RWPE2 (cell line): ENCODE results near the gene MAPK9.

Experiments used
- ATAC-seq: fragments of 200-7000 bp; cut with Tn5 transposase; 3 replicates; pipeline ENCODE4 v1.9.1; 2021; ENCODE audit warnings: low read depth
- DNase-seq: peaks from one replicate; pipeline ENCODE4 v3.0.0-alpha.2; 2020; ENCODE audit warnings: low spot score
- H3K27ac ChIP-seq: fragments of 450-650 bp; 2 replicates; pipeline ENCODE4 v1.5.1; 2017; ENCODE audit warnings: mild to moderate bottlenecking; ENCODE audit not compliant: poor library complexity, severe bottlenecking
- H3K27me3 ChIP-seq: fragments of 250-450 bp; sonication (Bioruptor Pico); 2 replicates; pipeline ENCODE4 v1.5.1; 2021; ENCODE audit warnings: mild to moderate bottlenecking, moderate library complexity; ENCODE audit not compliant: insufficient read depth, poor library complexity, severe bottlenecking
- H3K36me3 ChIP-seq: fragments of 250-450 bp; sonication (Bioruptor Pico); 2 replicates; pipeline ENCODE4 v1.5.1; 2020; ENCODE audit warnings: low read depth, mild to moderate bottlenecking, moderate library complexity
- H3K4me1 ChIP-seq: fragments of 250-450 bp; sonication (Bioruptor Pico); 2 replicates; pipeline ENCODE4 v1.5.1; 2021; ENCODE audit warnings: mild to moderate bottlenecking, moderate library complexity; ENCODE audit not compliant: insufficient read depth, poor library complexity, severe bottlenecking
- H3K4me3 ChIP-seq: fragments of 250-450 bp; sonication (Bioruptor Pico); 2 replicates; pipeline ENCODE4 v1.5.1; 2021; ENCODE audit warnings: mild to moderate bottlenecking, moderate library complexity; ENCODE audit not compliant: severe bottlenecking
- H3K9me3 ChIP-seq: fragments of 250-450 bp; sonication (Bioruptor Pico); 2 replicates; pipeline ENCODE4 v1.5.1; 2021; ENCODE audit warnings: mild to moderate bottlenecking, moderate library complexity; ENCODE audit not compliant: severe bottlenecking
- TF ChIP-seq, protein P1 (sequence below): fragments of 450-650 bp; IDR thresholded peaks from one replicate; pipeline ENCODE4 v1.5.1; 2017; ENCODE audit warnings: mild to moderate bottlenecking, moderate library complexity; ENCODE audit not compliant: poor library complexity, severe bottlenecking

MAPK9 gene

DNA sequence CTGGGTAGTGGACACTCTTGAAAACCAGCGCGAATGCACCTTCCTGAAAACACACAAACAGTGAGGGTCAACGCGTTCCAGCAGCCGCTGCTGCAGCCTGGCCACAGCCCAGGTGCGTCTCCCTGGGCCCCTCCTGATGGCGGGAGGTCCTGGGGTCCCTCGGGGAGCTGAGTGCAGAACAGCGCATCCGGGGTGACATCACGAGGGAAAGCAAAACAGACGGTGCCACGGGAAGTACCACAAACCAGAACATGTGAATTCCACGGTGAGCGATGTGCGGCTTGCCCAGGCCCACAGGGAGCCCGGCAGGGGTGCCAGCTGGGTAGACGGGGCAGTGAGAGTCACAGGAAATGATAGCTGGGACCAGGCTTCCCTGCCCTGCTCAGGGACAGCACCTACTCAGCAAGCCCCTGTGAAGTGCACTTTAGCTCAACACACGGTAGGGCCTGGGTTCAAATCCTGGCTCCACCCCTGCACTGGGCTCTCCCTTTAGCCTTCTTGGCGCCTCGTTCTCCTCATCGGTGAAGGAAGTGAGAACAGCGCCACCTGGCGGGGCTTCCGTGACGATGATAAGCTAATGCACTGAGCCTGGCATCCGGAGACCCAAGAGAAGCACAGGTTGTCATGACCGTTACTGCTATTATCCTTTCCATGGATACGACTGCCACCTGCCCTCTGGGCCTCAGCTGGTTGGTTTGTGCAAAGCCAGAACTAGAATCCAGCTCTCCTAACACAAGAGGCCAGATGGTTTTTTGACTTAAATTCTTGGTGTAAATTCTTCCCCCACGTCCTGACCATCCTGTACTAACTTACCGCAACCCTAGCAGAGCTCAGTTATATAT is 36.6 kb upstream of the MAPK9 start:
- no peak overlapping the region for H3K4me3 ChIP-seq
- H3K9me3 ChIP-seq = no peaks in the 10 kb centered on the region
- H3K27ac ChIP-seq = no peak overlapping the region
- DNase-seq (no peak), ATAC-seq (peak; percentile 45)
- H3K27me3 ChIP-seq = no peaks in the 10 kb centered on the region
- H3K36me3 ChIP-seq = no peaks in the 10 kb centered on the region
- TF ChIP-seq, protein P1, sequence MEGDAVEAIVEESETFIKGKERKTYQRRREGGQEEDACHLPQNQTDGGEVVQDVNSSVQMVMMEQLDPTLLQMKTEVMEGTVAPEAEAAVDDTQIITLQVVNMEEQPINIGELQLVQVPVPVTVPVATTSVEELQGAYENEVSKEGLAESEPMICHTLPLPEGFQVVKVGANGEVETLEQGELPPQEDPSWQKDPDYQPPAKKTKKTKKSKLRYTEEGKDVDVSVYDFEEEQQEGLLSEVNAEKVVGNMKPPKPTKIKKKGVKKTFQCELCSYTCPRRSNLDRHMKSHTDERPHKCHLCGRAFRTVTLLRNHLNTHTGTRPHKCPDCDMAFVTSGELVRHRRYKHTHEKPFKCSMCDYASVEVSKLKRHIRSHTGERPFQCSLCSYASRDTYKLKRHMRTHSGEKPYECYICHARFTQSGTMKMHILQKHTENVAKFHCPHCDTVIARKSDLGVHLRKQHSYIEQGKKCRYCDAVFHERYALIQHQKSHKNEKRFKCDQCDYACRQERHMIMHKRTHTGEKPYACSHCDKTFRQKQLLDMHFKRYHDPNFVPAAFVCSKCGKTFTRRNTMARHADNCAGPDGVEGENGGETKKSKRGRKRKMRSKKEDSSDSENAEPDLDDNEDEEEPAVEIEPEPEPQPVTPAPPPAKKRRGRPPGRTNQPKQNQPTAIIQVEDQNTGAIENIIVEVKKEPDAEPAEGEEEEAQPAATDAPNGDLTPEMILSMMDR = peak; percentile 96
- H3K4me1 ChIP-seq = peaks cover 24% of the 10 kb centered on the region

- Histone ChIP-seq H3K27me3 (no peaks in the 10 kb centered on the region), H3K4me1 (peaks cover 19% of the 10 kb centered on the region), H3K27ac (no peak overlapping the region), H3K36me3 (no peaks in the 10 kb centered on the region), H3K9me3 (no peaks in the 10 kb centered on the region), H3K4me3 (no peak overlapping the region)
- no peak for DNase-seq
- ATAC-seq = no peak
- TF ChIP-seq, protein P1 = no peak
These were observed 35.2 kb upstream of the MAPK9 start for GRCh38 chr5:180326989-180327565.

GRCh38 chr5:180324601-180324950 is 32.7 kb upstream of the MAPK9 start:
- H3K27ac ChIP-seq = no peak overlapping the region
- ATAC-seq = no peak
- no peak overlapping the region for H3K4me3 ChIP-seq
- H3K9me3 ChIP-seq = no peaks in the 10 kb centered on the region
- H3K27me3 ChIP-seq = no peaks in the 10 kb centered on the region
- no peaks in the 10 kb centered on the region for H3K4me1 ChIP-seq
- no peak for DNase-seq
- no peaks in the 10 kb centered on the region for H3K36me3 ChIP-seq
- TF ChIP-seq, protein P1 = no peak

GRCh38 chr5:180323941-180324600 is 32.2 kb upstream of the MAPK9 start:
- Histone ChIP-seq H3K27me3 (no peaks in the 10 kb centered on the region), H3K9me3 (no peaks in the 10 kb centered on the region), H3K36me3 (no peaks in the 10 kb centered on the region), H3K27ac (no peak overlapping the region), H3K4me1 (no peaks in the 10 kb centered on the region), H3K4me3 (no peak overlapping the region)
- TF ChIP-seq, protein P1 = no peak
- DNase-seq (no peak), ATAC-seq (peak; percentile 68)
